HFF-Myc (cell line): ENCODE measurements around the gene TTC29.
"Not testable (repeated sequence)": the region's sequence is repeated elsewhere in the genome, so short reads cannot be mapped to it uniquely, and the experiment has no call there.

Experiments
- DNase-seq: peaks from one replicate; pipeline ENCODE4 v3.0.0-alpha.2; 2011; ENCODE audit warnings: low read depth; ENCODE audit errors: extremely low read depth
- H3K4me3 ChIP-seq: replicated peaks from 2 replicates; pipeline ENCODE4 v1.5.1; 2011; ENCODE audit warnings: low read depth, mild to moderate bottlenecking, control low read depth, low read length
- CTCF ChIP-seq: IDR thresholded peaks from 2 replicates; pipeline ENCODE4 v1.5.1; 2012; ENCODE audit warnings: mild to moderate bottlenecking, low read depth, low read length, control low read depth; ENCODE audit errors: missing control alignments

The TTC29 gene

DNA sequence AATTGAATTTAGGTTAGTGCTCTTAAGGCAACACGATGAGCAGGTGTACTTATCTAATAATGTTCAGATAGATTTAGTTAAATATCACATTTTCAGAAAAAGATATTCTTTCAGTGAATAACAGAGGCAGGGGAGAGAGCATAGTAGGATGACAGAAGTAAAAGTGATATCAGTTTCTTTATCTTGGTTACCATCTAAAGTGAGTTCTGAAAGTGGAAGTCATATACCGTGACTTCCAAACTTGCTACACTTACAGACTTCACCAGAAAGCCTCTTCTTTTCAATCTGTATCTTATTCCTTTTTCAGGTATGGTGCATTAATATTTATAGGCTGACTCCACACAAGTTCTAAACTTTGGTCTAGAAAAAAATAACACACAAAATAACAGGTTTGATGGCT is 182.1 kb downstream of the TTC29 start:
- no peak overlapping the region for H3K4me3 ChIP-seq
- no peak for DNase-seq
- TF ChIP-seq CTCF = no peak

GRCh38 chr4:146762016-146762415 is 183.6 kb downstream of the TTC29 start:
- no peak for DNase-seq
- TF ChIP-seq CTCF = no peak

GRCh38 chr4:146742416-146742815 is 203.2 kb downstream of the TTC29 start:
- no peak for TF ChIP-seq CTCF
- H3K4me3 ChIP-seq = no peak overlapping the region
- no peak for DNase-seq

More at GRCh38 chr4:146762016-146762415, 183.6 kb downstream of the TTC29 start:
- H3K4me3 ChIP-seq = no peak overlapping the region

- no peak for TF ChIP-seq CTCF
- H3K4me3 ChIP-seq = no peak overlapping the region
- DNase-seq = no peak
These were observed 206.5 kb downstream of the TTC29 start for GRCh38 chr4:146739182-146739581.

DNA sequence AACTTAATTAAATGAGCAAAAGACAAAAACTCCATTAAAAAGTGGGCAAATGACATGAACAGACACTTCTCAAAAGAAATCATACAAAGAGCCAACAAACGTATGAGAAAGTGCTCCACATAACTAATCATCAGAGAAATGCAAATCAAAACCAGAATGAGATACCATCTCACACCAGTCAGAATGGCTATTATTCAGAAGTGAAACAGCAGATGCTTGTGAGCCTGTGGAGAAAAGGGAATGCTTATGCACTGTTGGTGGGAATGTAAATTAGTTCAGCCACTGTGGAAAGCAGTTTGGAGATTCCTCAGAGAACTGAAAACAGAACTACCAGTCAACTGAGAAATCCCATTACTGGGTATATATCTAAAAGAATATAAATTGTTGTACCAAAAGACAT is 222.1 kb downstream of the TTC29 start:
- H3K4me3 ChIP-seq, DNase-seq: not testable (repeated sequence)

GRCh38 chr4:146709956-146710355 is 235.7 kb downstream of the TTC29 start:
- no peak for DNase-seq
- TF ChIP-seq CTCF = no peak
- no peak overlapping the region for H3K4me3 ChIP-seq

DNA sequence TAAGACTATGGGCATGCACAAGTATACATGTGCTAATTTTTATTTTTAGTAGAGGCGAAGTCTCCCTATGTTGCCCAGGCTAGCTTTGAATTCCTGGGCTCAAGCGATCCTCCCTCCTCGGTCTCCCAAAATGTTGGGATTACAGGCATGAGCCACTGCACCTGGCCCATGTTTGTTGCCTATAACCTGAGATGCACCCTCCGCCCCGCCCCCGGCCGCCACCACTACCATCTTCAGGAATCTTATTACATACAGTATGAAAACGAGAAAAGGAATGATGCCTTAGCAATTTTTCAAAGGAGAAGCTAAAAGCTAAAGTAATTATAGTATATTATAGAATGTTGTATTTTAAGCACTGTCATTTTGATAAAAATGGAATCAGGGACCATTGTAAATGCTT is 245.8 kb downstream of the TTC29 start:
- H3K4me3 ChIP-seq = no peak overlapping the region
- TF ChIP-seq CTCF = no peak
- no peak for DNase-seq
